HUDEP-2 (cell line): ENCODE data around the gene SRP68.
A peak's percentile ranks its signal among the peaks of the same experiment; 100 is the strongest.

ENCODE experiments used
- DNase-seq, 76 experiments: peaks; one replicate each; lab custom pipeline; 2025; ENCODE audit not compliant: unreplicated experiment in 76 of 76; lab: John Stamatoyannopoulos, UW

Gene SRP68

GRCh38 chr17:76090517-76091129 is 18.3 kb upstream of the SRP68 start:
- DNase-seq = no peak

- DNase-seq = no peak
Measured at GRCh38 chr17:76089680-76090516, 17.6 kb upstream of the SRP68 start.

GRCh38 chr17:76088868-76089576 is 16.7 kb upstream of the SRP68 start:
- no peak for DNase-seq

GRCh38 chr17:76088041-76088867 is 15.9 kb upstream of the SRP68 start:
- no peak for DNase-seq

GRCh38 chr17:76087531-76087930 is 15.2 kb upstream of the SRP68 start:
- no peak for DNase-seq

GRCh38 chr17:76086384-76086783 is 14.1 kb upstream of the SRP68 start:
- no peak for DNase-seq

GRCh38 chr17:76085731-76086366 is 13.5 kb upstream of the SRP68 start:
- DNase-seq = no peak

GRCh38 chr17:76085066-76085730 is 12.9 kb upstream of the SRP68 start:
- no peak for DNase-seq

GRCh38 chr17:76083536-76084182 is 11.3 kb upstream of the SRP68 start:
- DNase-seq = no peak

- DNase-seq = no peak
Measured at GRCh38 chr17:76082326-76083251, 10.3 kb upstream of the SRP68 start.

GRCh38 chr17:76081295-76082210 is 9.2 kb upstream of the SRP68 start:
- DNase-seq = no peak

- no peak for DNase-seq
Measured at GRCh38 chr17:76080768-76081287, 8.5 kb upstream of the SRP68 start.

- DNase-seq = peak in 1 of 76 experiments; percentile 9
Measured at GRCh38 chr17:76079956-76080767, 7.8 kb upstream of the SRP68 start.

GRCh38 chr17:76079535-76079955 is 7.2 kb upstream of the SRP68 start:
- DNase-seq = no peak

GRCh38 chr17:76078860-76079534 is 6.7 kb upstream of the SRP68 start, which contains the start of gene ZACN:
Gene ZACN, plus strand, starts transcription at chr17:76079182. Its CDS starts 83 bp downstream, at chr17:76079265.
- DNase-seq = no peak
